ENCODE measurements around the gene ZBTB7C. TPM values are rescaled to one million over a fixed set of nuclear protein-coding genes. Genes with fewer than 3 reads are reported as not detected.

The ZBTB7C gene
- total RNA-seq, 2 experiments from 2014 or later, result not detected

DNA sequence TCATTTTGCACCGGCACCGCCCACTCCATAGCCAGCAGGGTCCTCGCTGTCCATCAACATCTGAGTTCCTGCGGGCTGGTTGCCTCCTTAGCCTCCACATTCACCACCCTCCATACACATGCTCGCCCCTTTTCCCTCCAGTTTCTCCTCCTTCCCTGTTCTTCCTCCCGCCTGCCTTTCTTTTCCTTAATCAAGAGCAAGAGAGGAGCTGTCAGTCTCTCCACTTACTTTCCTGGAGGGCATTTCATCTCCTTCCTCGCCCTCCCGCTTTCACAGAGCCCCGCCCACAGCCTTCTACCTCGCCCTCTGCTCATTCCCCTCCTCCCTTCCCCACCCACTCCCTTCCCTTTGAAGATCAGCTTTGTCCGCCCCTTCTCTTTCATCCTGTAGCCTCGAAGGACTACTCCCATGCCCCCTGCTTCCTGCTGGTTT is 13.8 kb upstream of the ZBTB7C start:
- POLR2A ChIA-PET, result no interaction called here
- Histone ChIP-seq H3K36me3 (ENCODE audit: insufficient read depth, low read length) (no peaks in the 10 kb centered on the region), H3K4me1 (ENCODE audit: insufficient read depth, low read length, poor library complexity, severe bottlenecking) (peaks cover 12% of the 10 kb centered on the region), H3K9me2 (ENCODE audit: insufficient read depth, low read length) (no peaks in the 10 kb centered on the region), H3K27ac (ENCODE audit: low read depth, low read length, poor library complexity, severe bottlenecking) (no peak overlapping the region), H3K9me3 (ENCODE audit: low read length) (no peaks in the 10 kb centered on the region), H3K79me2 (ENCODE audit: insufficient read depth, low read depth, low read length) (no peaks in the 10 kb centered on the region), H3K4me2 (ENCODE audit: low read length) (no peak overlapping the region), H2AFZ (ENCODE audit: low read length) (no peak overlapping the region), H4K20me1 (ENCODE audit: insufficient read depth, low read length) (no peaks in the 10 kb centered on the region), H3K4me3 (ENCODE audit: low read depth, low read length, poor library complexity, severe bottlenecking) (no peak overlapping the region)
- no peak for DNase-seq (ENCODE audit: low spot score)
- no peak for TF ChIP-seq EZH2phosphoT487 (IDR thresholded peaks at IDR 0.05; ENCODE audit: borderline replicate concordance, low read depth, low read length)
- TF ChIP-seq, protein P1, sequence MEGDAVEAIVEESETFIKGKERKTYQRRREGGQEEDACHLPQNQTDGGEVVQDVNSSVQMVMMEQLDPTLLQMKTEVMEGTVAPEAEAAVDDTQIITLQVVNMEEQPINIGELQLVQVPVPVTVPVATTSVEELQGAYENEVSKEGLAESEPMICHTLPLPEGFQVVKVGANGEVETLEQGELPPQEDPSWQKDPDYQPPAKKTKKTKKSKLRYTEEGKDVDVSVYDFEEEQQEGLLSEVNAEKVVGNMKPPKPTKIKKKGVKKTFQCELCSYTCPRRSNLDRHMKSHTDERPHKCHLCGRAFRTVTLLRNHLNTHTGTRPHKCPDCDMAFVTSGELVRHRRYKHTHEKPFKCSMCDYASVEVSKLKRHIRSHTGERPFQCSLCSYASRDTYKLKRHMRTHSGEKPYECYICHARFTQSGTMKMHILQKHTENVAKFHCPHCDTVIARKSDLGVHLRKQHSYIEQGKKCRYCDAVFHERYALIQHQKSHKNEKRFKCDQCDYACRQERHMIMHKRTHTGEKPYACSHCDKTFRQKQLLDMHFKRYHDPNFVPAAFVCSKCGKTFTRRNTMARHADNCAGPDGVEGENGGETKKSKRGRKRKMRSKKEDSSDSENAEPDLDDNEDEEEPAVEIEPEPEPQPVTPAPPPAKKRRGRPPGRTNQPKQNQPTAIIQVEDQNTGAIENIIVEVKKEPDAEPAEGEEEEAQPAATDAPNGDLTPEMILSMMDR (conservative IDR thresholded peaks at IDR 0.05; ENCODE audit: low read length), result no peak
- intact Hi-C loops (cut with micrococcal nuclease; ENCODE audit: unreplicated experiment), result no loop called here
- CTCF ChIA-PET (ENCODE audit: unreplicated experiment), result no interaction called here
- no TSS peak for BruUV-seq (replicated peaks)

DNA sequence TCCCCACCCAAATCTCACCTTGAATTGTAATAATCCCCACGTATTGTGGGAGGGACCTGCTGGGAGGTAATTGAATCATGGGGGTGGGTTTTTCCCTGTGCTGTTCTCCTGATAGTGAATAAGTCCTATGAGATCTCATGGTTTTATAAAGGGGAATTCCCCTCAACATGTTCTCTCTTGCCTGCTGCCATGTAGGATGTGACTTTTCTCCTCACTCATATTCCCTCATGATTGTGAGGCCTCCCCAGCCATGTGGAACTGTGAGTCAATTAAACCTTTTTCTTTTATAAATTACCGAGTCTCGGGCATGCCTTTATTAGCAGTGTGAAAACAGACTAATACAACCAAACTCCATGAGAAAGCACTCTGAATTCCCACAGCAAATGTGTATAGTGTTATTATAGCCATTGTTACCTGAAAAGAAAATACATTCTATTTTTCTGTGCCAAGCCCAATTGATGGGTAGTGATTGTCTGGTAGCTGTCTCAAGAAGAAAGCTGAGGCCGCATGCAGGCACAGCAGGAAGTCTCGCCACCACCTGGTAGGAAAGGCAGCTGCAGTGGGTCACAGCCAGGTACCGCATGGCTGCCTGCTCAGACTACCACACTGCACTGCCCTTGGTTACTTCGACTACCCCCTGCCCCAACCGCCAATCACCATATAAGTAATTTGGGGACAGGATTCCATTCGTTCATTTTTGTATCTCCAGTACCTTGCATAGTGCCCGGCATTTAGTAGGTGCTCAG is 10.3 kb upstream of the ZBTB7C start:
- CTCF ChIA-PET (ENCODE audit: unreplicated experiment), result no interaction called here
- H3K9me2 ChIP-seq (ENCODE audit: insufficient read depth, low read length), result no peaks in the 10 kb centered on the region
- no peak overlapping the region for H3K4me3 ChIP-seq (ENCODE audit: low read depth, low read length, poor library complexity, severe bottlenecking)
- no peaks in the 10 kb centered on the region for H3K79me2 ChIP-seq (ENCODE audit: insufficient read depth, low read depth, low read length)
- peak overlapping the region; percentile 16; the same call in 1 of the 2 replicates for H3K4me2 ChIP-seq (ENCODE audit: low read length)
- no TSS peak for BruUV-seq (replicated peaks)
- no peaks in the 10 kb centered on the region for H4K20me1 ChIP-seq (ENCODE audit: insufficient read depth, low read length)
- peak overlapping the region; percentile 14; the same call in 1 of the 2 replicates for H2AFZ ChIP-seq (ENCODE audit: low read length)
- TF ChIP-seq EZH2phosphoT487 (IDR thresholded peaks at IDR 0.05; ENCODE audit: borderline replicate concordance, low read depth, low read length), result no peak
- TF ChIP-seq, protein P1 (conservative IDR thresholded peaks at IDR 0.05; ENCODE audit: low read length), result 0 out of 2 replicates have a peak, but pooled peaks have one; percentile 26
- POLR2A ChIA-PET, result interaction anchor here (0.8 kb wide), 1 partner anchor 26 kb away, joined by 4 read pairs; no protein-coding TSS in a partner anchor
- DNase-seq (ENCODE audit: low spot score), result peak; percentile 31
- no peak overlapping the region for H3K27ac ChIP-seq (ENCODE audit: low read depth, low read length, poor library complexity, severe bottlenecking)
- peaks cover 12% of the 10 kb centered on the region for H3K4me1 ChIP-seq (ENCODE audit: insufficient read depth, low read length, poor library complexity, severe bottlenecking)
- intact Hi-C loops (cut with micrococcal nuclease; ENCODE audit: unreplicated experiment), result no loop called here
- no peaks in the 10 kb centered on the region for H3K36me3 ChIP-seq (ENCODE audit: insufficient read depth, low read length)
- no peaks in the 10 kb centered on the region for H3K9me3 ChIP-seq (ENCODE audit: low read length)

All from OCI-LY7 (cell line).